Osteoblast (primary cell): ENCODE data around the gene C2. TPM values are rescaled to one million over a fixed set of nuclear protein-coding genes. Genes with fewer than 3 reads are reported as not detected.

Source experiments
- DNase-seq: peaks from one replicate; pipeline ENCODE4 v3.0.0; 2011; ENCODE audit warnings: low spot score, mixed read lengths; ENCODE audit not compliant: insufficient read length; ENCODE audit errors: missing footprints
- H2AFZ ChIP-seq: 2 replicates; pipeline ENCODE4 v1.6.0; 2011; ENCODE audit warnings: mild to moderate bottlenecking, low read length
- H3K27ac ChIP-seq: 2 replicates; pipeline ENCODE4 v1.5.1; 2011; ENCODE audit warnings: mild to moderate bottlenecking, low read depth, low read length, moderate library complexity
- H3K27me3 ChIP-seq: 2 replicates; pipeline ENCODE4 v1.6.0; 2012; ENCODE audit warnings: mild to moderate bottlenecking, control low read depth, inconsistent platforms, low read length, moderate library complexity; ENCODE audit not compliant: insufficient read depth
- H3K36me3 ChIP-seq: 2 replicates; pipeline ENCODE4 v1.5.1; 2011; ENCODE audit warnings: mild to moderate bottlenecking, low read length, control low read depth, moderate library complexity; ENCODE audit not compliant: insufficient read depth
- H3K4me1 ChIP-seq: 2 replicates; pipeline ENCODE4 v1.5.1; 2011; ENCODE audit warnings: mild to moderate bottlenecking, low read length, control low read depth, moderate library complexity; ENCODE audit not compliant: insufficient read depth
- H3K4me2 ChIP-seq: 2 replicates; pipeline ENCODE4 v1.6.0; 2011; ENCODE audit warnings: mild to moderate bottlenecking, low read length; ENCODE audit not compliant: insufficient read depth
- H3K4me3 ChIP-seq: fragments of 200-600 bp; sonication (generic); 3 replicates; pipeline ENCODE4 v1.5.1; 2012; ENCODE audit warnings: mild to moderate bottlenecking, low read length, inconsistent platforms; ENCODE audit not compliant: insufficient read depth
- H3K79me2 ChIP-seq: 2 replicates; pipeline ENCODE4 v1.6.0; 2012; ENCODE audit warnings: mild to moderate bottlenecking, low read length, control low read depth, inconsistent platforms; ENCODE audit not compliant: insufficient read depth
- H3K9me3 ChIP-seq: 2 replicates; pipeline ENCODE4 v1.5.1; 2011; ENCODE audit warnings: low read depth, low read length, control low read depth
- H4K20me1 ChIP-seq: 2 replicates; pipeline ENCODE4 v1.6.0; 2012; ENCODE audit warnings: mild to moderate bottlenecking, low read length, control low read depth; ENCODE audit not compliant: insufficient read depth
- total RNA-seq: library from RNA; depleted of rRNA; stranded (reverse); fragments of >200 nt; gene quantifications from 2 replicates; pipeline ENCODE4 v1.2.3, GENCODE V29; 2012
- TF ChIP-seq, protein P1 (sequence below): IDR thresholded peaks from 2 replicates; pipeline ENCODE4 v1.5.1; 2011; ENCODE audit warnings: mild to moderate bottlenecking, low read depth, low read length, moderate library complexity; ENCODE audit errors: extremely low read depth

C2 gene
- total RNA-seq, result 12.7 and 18.0 TPM in 2 replicates

- H3K27ac ChIP-seq, result no peak within 1 kb of the TSS
- TF ChIP-seq, protein P1, sequence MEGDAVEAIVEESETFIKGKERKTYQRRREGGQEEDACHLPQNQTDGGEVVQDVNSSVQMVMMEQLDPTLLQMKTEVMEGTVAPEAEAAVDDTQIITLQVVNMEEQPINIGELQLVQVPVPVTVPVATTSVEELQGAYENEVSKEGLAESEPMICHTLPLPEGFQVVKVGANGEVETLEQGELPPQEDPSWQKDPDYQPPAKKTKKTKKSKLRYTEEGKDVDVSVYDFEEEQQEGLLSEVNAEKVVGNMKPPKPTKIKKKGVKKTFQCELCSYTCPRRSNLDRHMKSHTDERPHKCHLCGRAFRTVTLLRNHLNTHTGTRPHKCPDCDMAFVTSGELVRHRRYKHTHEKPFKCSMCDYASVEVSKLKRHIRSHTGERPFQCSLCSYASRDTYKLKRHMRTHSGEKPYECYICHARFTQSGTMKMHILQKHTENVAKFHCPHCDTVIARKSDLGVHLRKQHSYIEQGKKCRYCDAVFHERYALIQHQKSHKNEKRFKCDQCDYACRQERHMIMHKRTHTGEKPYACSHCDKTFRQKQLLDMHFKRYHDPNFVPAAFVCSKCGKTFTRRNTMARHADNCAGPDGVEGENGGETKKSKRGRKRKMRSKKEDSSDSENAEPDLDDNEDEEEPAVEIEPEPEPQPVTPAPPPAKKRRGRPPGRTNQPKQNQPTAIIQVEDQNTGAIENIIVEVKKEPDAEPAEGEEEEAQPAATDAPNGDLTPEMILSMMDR, result no peak
- H4K20me1 ChIP-seq, result no peaks in the 10 kb centered on the region
- H3K4me1 ChIP-seq, result no peaks in the 10 kb centered on the region
- H3K79me2 ChIP-seq, result no peaks in the 10 kb centered on the region
- no peak for DNase-seq
- H3K4me3 ChIP-seq, result peak within 1 kb of the TSS; percentile 20
- H3K4me2 ChIP-seq, result peak within 1 kb of the TSS; percentile 37
- H3K9me3 ChIP-seq, result no peaks in the 10 kb centered on the region
- no peaks in the 10 kb centered on the region for H3K36me3 ChIP-seq
- peak within 1 kb of the TSS; percentile 73 for H2AFZ ChIP-seq
- no peaks in the 10 kb centered on the region for H3K27me3 ChIP-seq
Measured at GRCh38 chr6:31927242-31927862, at the start of gene C2. TSS of gene C2 (plus strand) at chr6:31927717. CDS start at chr6:31927753, 36 bp downstream.

DNA sequence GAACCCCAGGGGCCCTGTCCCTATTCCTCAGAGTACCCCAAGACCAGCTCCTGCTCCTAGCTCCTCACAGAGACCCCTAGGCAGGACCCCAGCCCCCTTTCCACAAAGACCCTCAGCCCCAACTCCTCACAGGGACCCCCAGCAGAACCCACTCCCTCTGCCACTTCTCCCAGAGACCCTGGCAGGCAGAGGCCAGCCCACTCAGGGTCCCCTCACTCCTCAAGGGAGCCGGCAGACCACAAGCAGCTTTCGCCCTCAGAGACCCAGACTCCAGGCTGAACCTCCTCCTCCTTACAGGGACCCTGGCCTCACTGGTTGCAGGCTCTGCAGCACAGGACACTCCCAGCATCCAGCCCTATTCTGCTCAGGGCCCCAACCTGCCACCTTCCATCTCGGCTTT, 49.3 kb upstream of the C2 start:
- no peak overlapping the region for H3K4me3 ChIP-seq
- H3K27ac ChIP-seq, result no peak overlapping the region
- no peaks in the 10 kb centered on the region for H4K20me1 ChIP-seq
- TF ChIP-seq, protein P1, result no peak
- no peaks in the 10 kb centered on the region for H3K27me3 ChIP-seq
- H3K4me1 ChIP-seq, result no peaks in the 10 kb centered on the region
- H2AFZ ChIP-seq, result no peak overlapping the region
- no peaks in the 10 kb centered on the region for H3K79me2 ChIP-seq
- DNase-seq, result peak; percentile 27
- peaks cover 32% of the 10 kb centered on the region for H3K36me3 ChIP-seq
- no peaks in the 10 kb centered on the region for H3K9me3 ChIP-seq
- H3K4me2 ChIP-seq, result no peak overlapping the region

- H3K36me3 ChIP-seq, result peaks cover 37% of the 10 kb centered on the region
- H4K20me1 ChIP-seq, result no peaks in the 10 kb centered on the region
- H3K27ac ChIP-seq, result no peak within 1 kb of the TSS
- H3K4me2 ChIP-seq, result no peak within 1 kb of the TSS
- TF ChIP-seq, protein P1, result no peak
- H3K27me3 ChIP-seq, result no peaks in the 10 kb centered on the region
- DNase-seq, result peak; percentile 42
- no peak within 1 kb of the TSS for H3K4me3 ChIP-seq
- no peak within 1 kb of the TSS for H2AFZ ChIP-seq
- H3K79me2 ChIP-seq, result no peaks in the 10 kb centered on the region
- no peaks in the 10 kb centered on the region for H3K9me3 ChIP-seq
- H3K4me1 ChIP-seq, result no peaks in the 10 kb centered on the region
Measured at GRCh38 chr6:31878726-31879125, 48.8 kb upstream of the C2 start, which contains the start of gene SLC44A4. TSS of gene SLC44A4 (minus strand) at chr6:31878997. CDS start at chr6:31878980, 17 bp downstream.

- no peak overlapping the region for H3K27ac ChIP-seq
Measured at GRCh38 chr6:31879143-31879542, 48.4 kb upstream of the C2 start.

More at GRCh38 chr6:31879143-31879542, 48.4 kb upstream of the C2 start:
- Histone ChIP-seq H4K20me1 (no peaks in the 10 kb centered on the region), H3K4me2 (no peak overlapping the region), H3K79me2 (no peaks in the 10 kb centered on the region), H2AFZ (no peak overlapping the region), H3K27me3 (no peaks in the 10 kb centered on the region), H3K4me3 (no peak overlapping the region), H3K4me1 (no peaks in the 10 kb centered on the region), H3K9me3 (no peaks in the 10 kb centered on the region), H3K36me3 (peaks cover 39% of the 10 kb centered on the region)
- TF ChIP-seq, protein P1, result no peak
- no peak for DNase-seq
